NOMO-1 (cell line): ENCODE data around the gene GSK3B.

ENCODE experiments used
- DNase-seq, 2 experiments: peaks; one replicate each; lab custom pipeline; 2025; ENCODE audit not compliant: unreplicated experiment in 2 of 2; lab: John Stamatoyannopoulos, UW

Gene GSK3B

DNA sequence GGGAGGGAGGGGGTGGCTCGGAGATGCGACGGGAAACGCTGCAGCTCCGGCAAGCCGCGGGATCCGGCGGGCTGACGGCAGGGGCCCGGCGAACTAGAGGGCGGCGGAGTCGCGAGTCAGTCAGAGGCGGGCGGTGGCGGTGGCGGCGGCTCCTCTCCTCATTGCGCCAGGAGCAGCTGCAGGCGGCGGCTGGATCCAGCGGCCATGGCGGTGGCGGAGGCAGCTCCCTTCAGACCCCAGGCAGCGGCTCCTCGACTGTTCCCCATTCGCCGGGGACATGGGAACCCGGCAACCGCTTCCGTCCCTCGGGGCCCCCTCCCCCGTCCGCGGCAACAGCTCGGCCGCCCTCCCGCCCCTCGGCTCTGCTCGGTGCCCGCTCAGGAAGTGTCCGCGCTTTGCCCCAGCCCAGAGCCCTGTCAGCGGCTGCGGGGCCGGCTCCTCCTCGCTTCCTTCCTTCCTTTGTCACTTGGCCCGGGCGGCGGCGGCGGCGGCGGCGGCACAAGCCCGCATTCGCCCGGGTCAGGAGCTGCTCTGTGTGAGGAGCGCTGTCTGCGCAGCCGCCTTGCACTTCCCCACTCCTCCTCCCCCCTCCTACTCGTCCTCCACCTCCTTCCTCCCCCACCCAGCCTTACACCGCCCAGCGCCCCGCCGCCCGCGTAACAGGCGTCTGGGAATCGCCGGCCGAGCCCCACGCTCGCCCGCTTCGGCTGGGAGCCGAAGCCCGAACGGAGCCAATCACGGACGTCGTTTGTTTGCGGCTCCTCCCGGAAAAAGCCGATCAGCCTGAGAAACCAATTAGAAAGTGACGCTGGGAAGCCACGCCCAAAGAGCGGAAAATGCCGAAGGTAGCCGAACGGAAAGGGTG is at the start of gene GSK3B:
Gene GSK3B, minus strand, starts transcription at position 537 of the 865 bp plus-strand sequence. CDS start 1,013 bp downstream, outside the sequence.
- peak; percentile 77 to 100 for DNase-seq

DNA sequence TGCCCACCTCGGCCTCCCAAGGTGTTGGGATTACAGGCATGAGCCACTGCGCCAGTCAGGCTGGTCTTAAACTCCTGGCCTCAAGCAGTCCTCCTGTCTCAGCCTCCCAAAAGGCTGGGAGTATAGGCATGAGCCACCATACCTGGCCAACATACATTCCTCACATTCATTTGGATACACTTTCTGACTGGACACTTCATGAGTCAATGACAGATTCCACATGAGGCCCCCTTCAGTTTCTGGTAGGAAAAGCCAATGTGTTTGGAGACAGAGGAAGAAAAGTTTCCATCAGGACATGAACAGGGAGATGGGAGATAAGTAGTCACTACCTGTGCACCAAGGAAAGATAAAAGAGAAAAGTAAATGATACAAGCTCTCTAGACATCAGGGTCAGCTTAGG is 49.4 kb upstream of the GSK3B start:
- no peak for DNase-seq

DNA sequence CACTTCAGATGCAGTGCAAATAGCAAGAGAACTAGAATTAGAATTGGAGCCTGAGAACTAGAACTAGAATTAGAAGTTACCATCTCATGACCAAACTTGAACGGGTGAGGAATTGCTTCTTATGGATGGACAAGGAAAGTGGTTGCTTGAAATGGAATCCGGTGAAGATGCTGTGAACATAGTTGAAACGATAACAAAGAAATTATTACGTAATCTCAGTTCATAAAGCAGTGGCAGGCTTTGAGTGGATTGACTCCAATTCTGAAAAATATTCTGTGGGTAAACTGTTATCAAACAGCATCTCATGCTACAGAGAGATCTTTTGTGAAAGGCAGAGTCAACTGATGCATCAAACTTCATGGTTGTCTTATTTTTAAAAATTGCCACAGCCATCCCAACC is 48.0 kb upstream of the GSK3B start:
- no peak for DNase-seq

DNA sequence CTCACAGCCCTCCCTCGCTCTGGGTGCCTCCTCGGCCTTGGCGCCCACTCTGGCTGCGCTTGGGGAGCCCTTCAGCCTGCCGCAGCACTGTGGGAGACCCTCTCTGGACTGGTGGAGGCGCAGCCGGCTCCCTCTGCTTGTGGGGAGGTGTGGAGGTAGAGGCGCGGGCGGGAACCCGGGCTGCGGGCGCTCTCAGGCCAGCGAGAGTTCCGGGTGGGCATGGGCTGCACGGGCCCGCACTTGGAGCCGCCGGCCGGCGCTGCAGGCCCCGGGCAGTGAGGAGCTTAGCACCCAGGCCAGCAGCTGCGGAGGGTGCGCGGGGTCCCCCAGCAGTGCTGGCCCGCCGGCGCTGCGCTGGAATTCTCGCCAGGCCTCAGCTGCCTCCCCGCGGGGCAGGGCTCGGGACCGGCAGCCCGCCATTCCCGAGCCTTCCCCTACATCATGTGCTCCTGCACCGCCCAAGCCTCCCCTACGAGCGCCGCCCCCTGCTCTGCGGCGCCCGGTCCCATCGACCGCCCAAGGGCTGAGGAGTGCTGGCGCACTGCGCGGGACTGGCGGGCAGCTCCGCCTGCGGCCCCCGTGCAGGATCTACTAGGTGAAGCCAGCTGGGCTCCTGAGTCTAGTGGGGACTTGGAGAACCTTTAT is 46.0 kb upstream of the GSK3B start:
- DNase-seq = no peak

DNA sequence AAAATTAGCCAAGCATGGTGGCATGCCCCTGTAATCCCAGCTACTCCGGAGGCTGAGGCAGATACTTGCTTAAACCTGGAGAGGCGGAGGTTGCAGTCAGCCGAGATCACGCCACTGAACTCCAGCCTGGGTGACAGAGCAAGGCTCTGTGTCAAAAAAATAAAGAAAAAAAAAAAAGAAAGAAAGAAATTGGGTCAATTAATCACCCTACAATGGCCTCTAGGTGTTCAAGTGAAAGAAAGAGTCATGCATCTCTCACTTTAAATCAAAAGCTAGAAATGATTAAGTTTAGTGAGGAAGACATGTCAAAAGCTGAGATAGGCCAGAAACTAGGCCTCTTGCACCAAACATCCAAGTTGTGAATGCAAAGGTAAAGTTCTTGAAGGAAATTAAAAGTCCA is 44.9 kb upstream of the GSK3B start:
- no peak for DNase-seq

DNA sequence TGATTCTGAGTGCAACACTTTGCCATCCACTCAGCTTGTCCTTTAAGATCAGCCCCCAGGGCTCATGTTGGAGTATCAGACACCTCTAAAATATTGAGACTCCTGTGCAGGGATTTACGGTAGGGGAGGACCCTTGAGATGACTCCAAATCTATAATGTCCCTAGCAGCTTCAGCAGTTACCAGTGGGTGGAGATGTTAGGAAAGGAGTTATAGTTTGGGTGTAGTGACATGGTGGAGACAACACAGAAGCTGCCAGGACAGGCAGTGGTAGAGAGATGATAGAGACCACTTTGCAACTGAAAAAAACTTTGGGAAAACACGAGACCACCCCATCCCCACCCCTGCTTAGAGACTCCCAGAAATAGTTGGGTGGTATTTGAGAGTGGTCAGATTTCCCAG is 43.3 kb upstream of the GSK3B start:
- no peak for DNase-seq

DNA sequence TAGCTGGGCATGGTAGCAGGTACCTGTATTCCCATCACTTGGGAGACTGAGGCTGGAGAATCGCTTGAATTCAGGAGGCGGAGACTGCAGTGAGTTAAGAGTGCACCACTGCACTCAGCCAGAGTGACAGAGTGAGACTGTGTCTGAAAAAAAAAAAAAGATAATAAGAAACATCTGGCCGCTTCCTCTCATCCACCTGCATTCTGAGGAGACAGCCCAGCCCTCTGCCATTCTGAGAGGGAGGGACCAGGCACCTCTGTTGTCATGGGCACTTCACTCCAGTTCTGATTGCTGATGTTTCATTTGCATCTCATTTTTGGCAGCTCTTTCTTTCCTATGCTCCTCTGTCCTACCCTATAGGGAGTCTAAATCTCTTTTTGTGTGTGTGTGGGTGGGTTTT is 36.4 kb upstream of the GSK3B start:
- no peak for DNase-seq

DNA sequence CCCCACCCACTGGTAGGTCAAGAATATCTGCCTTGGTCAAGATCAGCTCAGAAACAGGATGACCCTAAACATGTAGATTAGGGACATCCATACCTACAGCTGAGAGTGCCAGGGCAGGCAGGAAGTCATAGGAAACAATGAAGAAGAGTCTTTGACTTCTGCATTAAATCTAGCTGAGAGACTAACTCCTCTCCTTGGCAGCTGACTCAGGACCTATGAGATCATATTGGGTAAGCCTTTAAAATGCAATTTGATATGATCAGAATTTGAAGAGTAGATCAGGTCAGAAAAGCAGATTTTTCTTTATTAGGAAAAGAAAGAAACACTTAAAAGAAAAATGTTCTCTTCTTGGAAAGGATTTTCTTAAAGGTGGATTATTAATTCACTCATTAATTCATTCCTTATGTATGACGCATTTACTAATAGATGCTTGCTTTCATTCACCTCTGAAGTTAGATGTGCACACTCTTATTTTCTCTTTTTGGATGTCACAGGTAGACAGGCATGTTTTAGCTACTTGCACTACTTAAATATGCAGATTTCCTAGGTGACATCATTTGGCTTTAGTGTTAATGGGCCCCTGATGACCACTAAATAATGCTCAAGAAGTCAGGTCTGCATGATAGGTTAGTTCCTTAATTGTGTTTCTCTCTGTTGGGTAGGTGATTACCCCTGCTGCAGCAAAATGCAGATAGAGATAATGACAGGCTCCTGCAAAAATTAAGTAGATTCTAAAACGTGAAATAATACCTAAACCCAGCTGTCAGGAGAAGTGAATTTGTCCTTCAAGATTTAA is 35.7 kb upstream of the GSK3B start:
- DNase-seq = no peak

DNA sequence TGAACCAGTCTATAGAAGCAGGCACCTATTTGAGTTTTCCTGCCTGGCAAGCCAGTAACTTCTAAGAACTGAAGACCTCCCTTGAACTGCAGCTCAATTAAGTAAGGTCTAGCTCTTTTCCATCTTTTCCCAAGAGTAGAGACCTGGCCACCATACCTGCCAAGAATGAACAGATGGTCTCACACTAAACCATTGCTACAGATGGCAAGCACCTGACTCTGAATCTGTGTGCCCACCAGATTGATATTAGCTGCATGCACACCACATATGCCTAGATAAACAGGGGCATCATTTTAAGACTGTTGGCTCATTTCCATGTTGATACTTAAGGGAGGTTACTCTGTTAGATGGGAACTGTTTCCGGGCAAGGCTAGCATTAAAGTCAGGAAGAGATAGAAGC is 34.8 kb upstream of the GSK3B start:
- DNase-seq = no peak

DNA sequence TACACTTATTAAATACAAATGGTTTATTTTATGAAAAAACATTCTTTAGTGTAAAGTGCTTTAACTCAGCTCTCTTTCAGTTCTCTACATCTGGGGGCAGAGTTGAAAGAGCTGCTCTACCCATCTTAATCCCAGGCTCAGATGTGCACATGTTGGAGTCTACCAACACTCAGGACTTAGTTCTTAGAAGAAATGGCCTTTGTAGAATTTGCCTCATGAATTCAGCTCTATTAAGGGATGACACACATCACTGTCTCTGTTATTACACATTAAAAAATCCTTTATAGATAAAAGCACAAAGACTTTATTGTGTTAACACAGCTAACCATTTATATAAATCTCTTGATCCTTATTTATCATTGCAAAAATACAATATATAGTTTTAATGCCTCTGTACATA is 31.7 kb upstream of the GSK3B start:
- no peak for DNase-seq

DNA sequence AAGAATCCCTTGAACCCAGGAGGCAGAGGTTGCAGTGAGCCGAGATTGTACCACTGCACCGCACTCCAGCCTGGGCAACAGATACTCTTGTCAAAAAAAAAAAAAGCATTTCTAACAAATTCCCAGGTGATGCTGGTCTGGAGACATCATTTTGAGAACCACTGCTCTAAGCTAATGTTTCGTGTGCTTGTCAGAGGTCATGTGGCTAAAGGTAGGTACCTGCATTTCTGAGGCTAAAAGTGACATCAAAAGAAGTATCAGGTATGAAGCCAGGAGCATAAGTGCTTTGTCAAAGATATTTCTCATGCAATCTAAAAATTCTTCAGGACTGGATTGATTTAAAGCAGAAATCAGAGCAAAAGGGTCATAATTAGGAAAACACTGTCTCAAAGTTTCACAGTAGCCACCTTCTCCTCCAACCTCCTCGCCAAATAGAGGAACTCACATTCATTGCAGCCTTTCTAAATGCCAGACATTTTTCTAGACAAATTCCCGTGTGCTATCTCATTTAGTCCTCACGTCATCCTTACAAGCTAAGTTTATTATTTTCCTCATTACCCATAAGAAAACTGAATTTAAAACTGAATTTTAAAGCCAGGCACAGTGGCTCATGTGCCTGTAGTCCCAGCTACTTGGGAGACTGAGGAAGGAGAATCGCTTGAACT is 25.7 kb upstream of the GSK3B start:
- DNase-seq = no peak

DNA sequence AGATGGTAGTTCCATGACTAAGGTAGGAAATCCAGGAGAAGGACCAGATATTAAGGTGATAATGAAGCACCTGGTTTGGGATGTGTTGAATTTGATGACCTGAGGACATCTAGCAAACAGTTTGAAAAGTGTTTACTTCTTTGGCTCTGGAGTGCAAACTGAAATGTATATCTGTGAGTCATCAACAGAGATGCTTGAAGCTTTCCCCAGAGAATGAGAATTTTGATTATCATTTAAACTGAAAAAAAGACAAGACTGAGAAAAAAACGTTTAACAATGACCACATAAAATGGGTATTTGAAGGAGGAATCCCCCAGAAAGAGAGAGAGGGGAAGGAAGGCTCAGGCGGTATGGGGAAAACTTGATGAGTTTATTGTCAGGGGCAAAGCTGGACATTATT is 20.7 kb upstream of the GSK3B start:
- DNase-seq = no peak

DNA sequence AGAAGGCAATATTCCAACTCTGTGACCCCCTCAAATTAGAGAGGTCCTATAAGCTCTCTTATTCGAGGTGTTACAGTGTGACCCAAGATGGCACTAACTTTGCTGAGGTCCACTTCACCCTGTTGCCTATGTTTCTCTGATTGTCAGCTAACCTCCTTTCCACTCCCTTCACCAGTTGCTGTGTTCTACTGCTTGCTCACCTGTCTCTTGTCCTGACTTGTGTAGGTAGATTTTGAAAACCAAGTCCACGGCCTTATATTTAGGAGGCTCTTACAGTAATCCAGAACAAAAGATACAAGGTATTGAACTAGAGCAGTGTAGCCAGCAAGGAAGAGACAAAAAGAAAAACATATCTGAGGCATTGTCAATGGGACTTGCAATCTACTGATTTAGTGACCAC is 20.1 kb upstream of the GSK3B start:
- no peak for DNase-seq

DNA sequence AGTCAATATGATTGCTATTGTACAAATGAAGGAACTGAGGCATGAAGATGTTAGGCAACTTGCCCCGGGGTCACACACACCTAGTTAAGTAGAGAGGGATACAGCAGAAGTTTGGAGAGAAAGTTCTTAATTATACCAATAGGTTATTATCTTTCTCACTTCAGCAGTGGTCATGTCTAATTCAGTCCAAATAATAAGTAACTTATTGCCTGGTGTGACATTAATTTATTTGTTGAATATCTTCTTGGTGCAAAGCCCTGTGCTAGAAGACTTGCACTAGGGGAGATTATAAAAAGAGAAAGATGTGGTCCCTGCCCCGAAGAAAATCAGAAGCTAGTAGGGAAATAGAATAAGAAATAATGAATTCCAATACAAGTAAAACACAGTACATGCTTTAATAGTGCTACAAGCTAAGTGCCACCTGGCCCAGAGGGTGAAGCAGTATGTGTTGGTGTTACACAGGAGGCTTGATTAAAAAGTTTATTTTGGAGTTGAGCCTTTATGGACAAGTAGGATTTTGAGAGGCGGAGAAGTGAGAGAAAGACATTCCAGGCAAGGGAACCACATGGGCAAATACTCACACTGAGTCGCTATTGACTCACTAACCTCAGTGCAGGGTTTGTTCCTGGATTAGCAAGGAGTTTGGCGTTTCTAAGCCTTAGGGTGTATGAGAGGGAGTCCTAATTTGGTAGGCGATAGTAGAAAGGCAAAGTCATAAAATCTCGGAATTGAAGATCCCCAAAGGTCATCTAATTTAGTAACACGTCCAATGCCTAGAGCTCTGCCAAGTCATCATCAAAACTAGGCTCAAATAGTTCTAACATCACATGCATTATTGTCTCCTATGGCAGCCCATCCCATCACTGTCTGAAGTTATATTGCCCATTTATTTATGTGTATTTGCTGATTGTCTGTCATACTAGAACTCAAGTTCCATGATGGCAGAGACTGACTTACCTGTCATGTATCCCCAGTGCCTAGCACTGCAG is 19.2 kb upstream of the GSK3B start:
- no peak for DNase-seq

DNA sequence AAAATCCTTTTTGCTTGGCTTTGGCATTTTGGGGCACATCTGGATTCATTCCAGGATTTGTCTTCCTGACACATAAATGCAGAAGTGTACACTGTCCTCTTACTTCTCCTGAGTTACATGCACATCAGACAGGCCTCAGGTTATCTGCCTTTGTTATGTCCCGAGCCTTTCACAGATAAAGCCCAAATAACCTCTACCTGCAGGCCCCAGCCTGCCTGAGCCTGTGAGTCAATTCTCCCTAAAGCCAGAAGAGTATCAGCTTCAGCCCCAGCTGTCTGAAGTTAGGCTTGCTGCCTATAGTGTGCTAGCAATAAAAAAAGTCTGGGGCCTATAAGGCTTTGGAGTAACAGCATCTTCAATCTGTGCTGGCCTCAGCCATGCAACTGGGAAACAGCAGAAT is 17.7 kb upstream of the GSK3B start:
- DNase-seq = no peak

DNA sequence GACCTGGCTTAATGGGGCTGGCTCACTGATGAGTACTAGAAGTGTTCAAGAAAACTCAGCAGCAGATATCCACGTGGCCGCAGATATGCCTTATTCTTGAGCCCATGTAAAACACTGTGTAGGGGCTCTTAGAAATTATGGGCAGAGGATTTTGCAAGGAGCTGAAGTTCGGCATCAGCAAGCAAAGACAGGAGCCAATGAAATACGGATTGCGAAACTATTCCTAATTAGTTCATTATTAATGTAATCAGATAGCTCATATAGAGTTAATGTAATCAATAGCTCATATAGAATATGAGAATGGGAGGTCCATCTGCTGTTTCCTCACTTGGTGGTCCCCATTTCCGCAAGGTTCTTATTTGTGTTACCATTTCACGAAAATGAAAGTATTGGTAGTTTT is 9.0 kb upstream of the GSK3B start:
- DNase-seq = no peak

DNA sequence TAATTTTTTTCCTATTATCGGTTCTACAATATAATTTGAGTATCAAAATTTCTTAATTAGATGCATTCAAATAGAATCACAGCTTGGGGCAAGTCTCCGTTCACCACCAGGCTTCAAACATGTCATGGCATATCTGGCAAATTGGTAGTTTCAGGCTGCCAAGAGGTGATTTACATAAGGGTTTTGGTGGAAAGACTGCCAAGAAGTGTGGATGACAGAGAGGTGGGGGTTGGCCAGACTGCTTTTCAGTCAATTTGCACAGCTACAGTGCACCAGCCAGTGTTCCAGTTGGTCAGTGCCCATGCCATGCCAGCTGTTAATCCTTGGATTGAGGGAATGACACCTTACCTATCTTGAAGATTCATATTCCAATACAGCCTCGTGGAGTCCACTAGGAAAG is 8.4 kb upstream of the GSK3B start:
- DNase-seq = no peak

DNA sequence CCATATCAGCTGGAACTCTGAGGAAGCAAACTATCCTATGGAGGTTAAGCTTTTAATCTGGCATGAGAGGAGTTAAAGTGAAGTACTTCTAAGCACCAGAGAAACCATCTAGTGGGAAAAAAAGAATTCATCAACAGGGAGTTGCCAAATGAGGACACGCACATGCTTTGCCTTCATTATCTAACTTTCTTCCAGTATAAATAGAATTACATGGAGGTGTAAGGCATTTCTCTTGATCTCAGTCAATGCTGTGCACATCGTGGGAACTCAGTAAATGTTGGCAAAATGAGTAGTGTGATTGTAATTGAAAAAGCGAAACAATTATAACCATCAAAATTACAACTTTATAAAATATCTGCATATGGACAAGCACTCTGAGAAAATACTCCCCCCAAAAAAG is 8.0 kb upstream of the GSK3B start:
- DNase-seq = no peak

DNA sequence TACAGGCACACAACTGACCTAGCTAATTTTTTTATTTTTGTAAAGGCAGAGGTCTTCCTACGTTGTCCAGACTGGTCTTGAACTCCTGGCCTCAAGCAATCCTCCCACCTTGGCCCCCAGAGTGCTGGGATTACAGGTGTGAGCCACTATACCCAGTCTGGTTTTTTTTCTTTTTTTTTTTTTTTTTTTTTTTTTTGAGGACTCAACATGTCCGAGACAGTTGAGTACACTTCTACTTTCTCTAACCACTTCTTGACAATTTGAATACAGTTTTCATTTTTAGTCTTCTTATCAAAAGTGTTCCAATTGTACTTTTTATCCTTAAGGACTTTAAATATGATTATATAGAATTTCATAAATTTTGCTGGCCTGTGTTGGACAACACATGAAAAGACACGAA is 7.4 kb upstream of the GSK3B start:
- DNase-seq = no peak

DNA sequence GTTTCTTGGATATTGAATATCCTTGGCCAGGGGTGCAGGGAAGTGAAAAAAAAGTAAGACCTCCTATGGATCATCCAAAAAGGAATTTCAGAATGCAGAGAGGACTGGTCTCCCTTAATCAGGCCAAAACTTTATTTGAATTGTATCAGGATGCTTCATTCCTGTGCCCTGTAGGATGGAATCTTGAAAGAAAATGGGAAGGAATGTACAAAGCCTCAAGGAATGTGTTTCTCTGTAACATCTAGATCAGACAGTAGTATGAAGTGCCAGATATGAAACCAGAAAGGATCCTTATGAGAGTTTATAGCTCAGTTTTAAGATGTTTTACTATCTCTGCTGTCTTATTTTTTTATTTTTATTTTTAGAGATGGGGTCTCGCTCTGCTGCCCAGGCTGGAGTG is 6.5 kb upstream of the GSK3B start:
- no peak for DNase-seq
